OCI-LY3 (cell line): Measurements from ENCODE around the gene INTS6L.

Experiments
- CTCF ChIP-seq: fragments of 200-600, 300-600 bp; sonication (generic); IDR thresholded peaks from 2 replicates; pipeline ENCODE4 v1.5.1; 2014; ENCODE audit warnings: antibody characterized with exemption, low read length, low read depth
- EZH2phosphoT487 ChIP-seq: fragments of 200-600 bp; shearing (Covaris generic); IDR thresholded peaks from 2 replicates; pipeline ENCODE4 v1.6.1; 2018; ENCODE audit warnings: antibody characterized with exemption, mixed run types, low read depth

- TF ChIP-seq CTCF, result no peak
- TF ChIP-seq EZH2phosphoT487, result no peak
Observed at GRCh38 chrX:135557344-135557743, 36.9 kb downstream of the INTS6L start.
